Osteocyte (in vitro differentiated cells): Measurements from ENCODE around the gene SORCS1. TPM values are rescaled to one million over a fixed set of nuclear protein-coding genes. Genes with fewer than 3 reads are reported as not detected.

Experiments used
- DNase-seq: peaks from one replicate; pipeline ENCODE4 v3.0.0; 2021; ENCODE audit warnings: mixed read lengths; ENCODE audit not compliant: unreplicated experiment; ENCODE audit errors: extremely low spot score
- H3K27ac Mint-ChIP-seq: one replicate; pipeline ENCODE4 v1.8.0; 2021; ENCODE audit warnings: mild to moderate bottlenecking, mixed read lengths; ENCODE audit not compliant: unreplicated experiment
- H3K27me3 Mint-ChIP-seq: one replicate; pipeline ENCODE4 v1.8.0; 2021; ENCODE audit warnings: mixed read lengths; ENCODE audit not compliant: unreplicated experiment
- H3K36me3 Mint-ChIP-seq: one replicate; pipeline ENCODE4 v1.8.0; 2021; ENCODE audit warnings: mixed read lengths; ENCODE audit not compliant: unreplicated experiment
- H3K4me1 Mint-ChIP-seq: one replicate; pipeline ENCODE4 v1.8.0; 2021; ENCODE audit warnings: mixed read lengths; ENCODE audit not compliant: unreplicated experiment
- H3K4me3 Mint-ChIP-seq: one replicate; pipeline ENCODE4 v1.8.0; 2021; ENCODE audit warnings: mild to moderate bottlenecking, moderate library complexity, mixed read lengths; ENCODE audit not compliant: unreplicated experiment
- H3K9me3 Mint-ChIP-seq: one replicate; pipeline ENCODE4 v1.8.0; 2021; ENCODE audit warnings: mixed read lengths; ENCODE audit not compliant: unreplicated experiment
- CTCF ChIP-seq: fragments of 200-600 bp; sonication (generic); IDR thresholded peaks from 2 replicates; pipeline ENCODE4 v1.5.0; 2021; ENCODE audit warnings: antibody characterized with exemption, mild to moderate bottlenecking, moderate library complexity
- long read RNA-seq: library from polyadenylated mRNA; unstranded; transcript quantifications from one replicate; pipeline ENCODE4 v2.0.0, GENCODE V29; 2021
- total RNA-seq: library from RNA; stranded (reverse); gene quantifications from 2 replicates; pipeline ENCODE4 v1.2.1, GENCODE V29; 2021

Gene SORCS1
- 0.13 TPM in 1 of 2 replicates, not detected in the other for total RNA-seq
- long read RNA-seq = 0 reads

GRCh38 chr10:107163881-107164861 is at the start of gene SORCS1:
SORCS1 (minus strand) TSS chr10:107164706.
- Mint-ChIP-seq H3K9me3 (no peaks in the 10 kb centered on the region), H3K4me1 (peaks cover 2% of the 10 kb centered on the region), H3K36me3 (no peaks in the 10 kb centered on the region), H3K27ac (no peak within 1 kb of the TSS), H3K27me3 (peaks cover 36% of the 10 kb centered on the region), H3K4me3 (peak within 1 kb of the TSS; percentile 53)
- no peak for TF ChIP-seq CTCF
- DNase-seq = no peak

- DNase-seq = no peak
- TF ChIP-seq CTCF = no peak
- no peaks in the 10 kb centered on the region for H3K4me1 Mint-ChIP-seq
- H3K36me3 Mint-ChIP-seq = no peaks in the 10 kb centered on the region
- H3K27ac Mint-ChIP-seq = no peak overlapping the region
- H3K9me3 Mint-ChIP-seq = peaks cover 53% of the 10 kb centered on the region
- H3K27me3 Mint-ChIP-seq = no peaks in the 10 kb centered on the region
- no peak overlapping the region for H3K4me3 Mint-ChIP-seq
Measured at GRCh38 chr10:107214261-107214660, 49.8 kb upstream of the SORCS1 start.

GRCh38 chr10:107213861-107214260 is 49.4 kb upstream of the SORCS1 start:
- DNase-seq = no peak
- Mint-ChIP-seq H3K27ac (no peak overlapping the region), H3K9me3 (peaks cover 53% of the 10 kb centered on the region)

GRCh38 chr10:107206833-107207232 is 42.3 kb upstream of the SORCS1 start:
- Mint-ChIP-seq H3K27ac (no peak overlapping the region), H3K36me3 (no peaks in the 10 kb centered on the region), H3K9me3 (peaks cover 57% of the 10 kb centered on the region), H3K27me3 (no peaks in the 10 kb centered on the region), H3K4me1 (no peaks in the 10 kb centered on the region), H3K4me3 (no peak overlapping the region)
- no peak for TF ChIP-seq CTCF
- DNase-seq = no peak

More at GRCh38 chr10:107213861-107214260, 49.4 kb upstream of the SORCS1 start:
- Mint-ChIP-seq H3K4me1 (no peaks in the 10 kb centered on the region), H3K27me3 (no peaks in the 10 kb centered on the region), H3K4me3 (no peak overlapping the region), H3K36me3 (no peaks in the 10 kb centered on the region)
- TF ChIP-seq CTCF = no peak

GRCh38 chr10:107169516-107169915 is 5.0 kb upstream of the SORCS1 start:
- no peaks in the 10 kb centered on the region for H3K36me3 Mint-ChIP-seq
- DNase-seq = no peak
- peaks cover 20% of the 10 kb centered on the region for H3K27me3 Mint-ChIP-seq
- TF ChIP-seq CTCF = no peak
- H3K9me3 Mint-ChIP-seq = no peaks in the 10 kb centered on the region
- H3K4me3 Mint-ChIP-seq = no peak overlapping the region
- H3K27ac Mint-ChIP-seq = no peak overlapping the region
- peaks cover 2% of the 10 kb centered on the region for H3K4me1 Mint-ChIP-seq
